Thyroid gland (tissue), 4 donors: ENCODE results near the gene WDR49.

ENCODE experiments used
- CTCF ChIP-seq, 6 experiments: fragments of 200-600 bp in 3 of 6; fragments of 450-650 bp in 3 of 6; sonication (generic) in 3 of 6; IDR thresholded peaks; one replicate each; pipeline ENCODE4 v1.5.1; 2016 to 2019; ENCODE audit warnings: antibody characterized with exemption in 6 of 6, mild to moderate bottlenecking in 2 of 6, inconsistent platforms in 1 of 6, moderate library complexity in 1 of 6
- POLR2A ChIP-seq, 2 donors: fragments of 450-650 bp; IDR thresholded peaks; one replicate each; pipeline ENCODE4 v1.6.1; 2017; ENCODE audit warnings: antibody characterized with exemption in 2 of 2, mild to moderate bottlenecking in 2 of 2, moderate library complexity in 1 of 2

- TF ChIP-seq POLR2A (IDR thresholded peaks at IDR 0.05) = no peak
- TF ChIP-seq CTCF (IDR thresholded peaks at IDR 0.05) = no peak
These were observed 12.8 kb upstream of the WDR49 start for GRCh38 chr3:167666563-167666962.
